MM.1S (cell line): Measurements from ENCODE around the gene SGMS1.

Experiments
- DNase-seq: peaks from one replicate; pipeline ENCODE4 v3.0.0-alpha.2; 2015
- H2AFZ ChIP-seq: fragments of 300-600 bp; sonication (generic); 2 replicates; pipeline ENCODE4 v1.6.0; 2016; ENCODE audit warnings: antibody characterized with exemption, low read length
- H3F3A ChIP-seq: fragments of 300-600 bp; sonication (generic); 2 replicates; pipeline ENCODE4 v1.6.1; 2016; ENCODE audit warnings: mild to moderate bottlenecking, antibody characterized with exemption, low read length, moderate library complexity, mixed read lengths; ENCODE audit not compliant: insufficient read depth
- H3K27ac ChIP-seq: fragments of 300-600 bp; sonication (generic); 2 replicates; pipeline ENCODE4 v1.5.1; 2016; ENCODE audit warnings: mild to moderate bottlenecking, low read length
- H3K27me3 ChIP-seq: fragments of 300-600 bp; sonication (generic); replicated peaks from 2 replicates; pipeline ENCODE4 v1.6.0; 2016; ENCODE audit warnings: low read length; ENCODE audit not compliant: insufficient read depth
- H3K36me3 ChIP-seq: fragments of 300-600 bp; sonication (generic); replicated peaks from 2 replicates; pipeline ENCODE4 v1.6.1; 2016; ENCODE audit warnings: mild to moderate bottlenecking, low read length, mixed read lengths; ENCODE audit not compliant: insufficient read depth
- H3K4me1 ChIP-seq: fragments of 300-600 bp; sonication (generic); 2 replicates; pipeline ENCODE4 v1.6.1; 2016; ENCODE audit warnings: low read length, mixed read lengths
- H3K4me2 ChIP-seq: fragments of 300-600 bp; sonication (generic); 2 replicates; pipeline ENCODE4 v1.6.0; 2016; ENCODE audit warnings: low read depth, low read length
- H3K4me3 ChIP-seq: fragments of 300-600 bp; sonication (generic); 2 replicates; pipeline ENCODE4 v1.5.1; 2016; ENCODE audit warnings: low read length, mixed read lengths
- H3K79me2 ChIP-seq: fragments of 300-600 bp; sonication (generic); 2 replicates; pipeline ENCODE4 v1.6.1; 2016; ENCODE audit warnings: mixed run types, low read length, mixed read lengths
- H3K9ac ChIP-seq: fragments of 300-600 bp; sonication (generic); 2 replicates; pipeline ENCODE4 v1.6.1; 2016; ENCODE audit warnings: low read length, mixed read lengths
- H3K9me2 ChIP-seq: fragments of 300-600 bp; sonication (generic); replicated peaks from 2 replicates; pipeline ENCODE4 v1.6.1; 2016; ENCODE audit warnings: mild to moderate bottlenecking, low read length, mixed read lengths; ENCODE audit not compliant: insufficient read depth
- H3K9me3 ChIP-seq: fragments of 300-600 bp; sonication (generic); replicated peaks from 2 replicates; pipeline ENCODE4 v1.6.1; 2016; ENCODE audit warnings: mild to moderate bottlenecking, low read length, mixed read lengths; ENCODE audit not compliant: insufficient read depth
- H4K20me1 ChIP-seq: fragments of 300-600 bp; sonication (generic); 2 replicates; pipeline ENCODE4 v1.6.1; 2016; ENCODE audit warnings: mild to moderate bottlenecking, low read length, moderate library complexity, mixed read lengths; ENCODE audit not compliant: insufficient read depth
- EZH2 ChIP-seq: fragments of 300-600 bp; sonication (generic); optimal IDR thresholded peaks from 2 replicates; pipeline ENCODE3; 2017; ENCODE audit warnings: low read depth, mild to moderate bottlenecking, antibody characterized with exemption, low read length, mixed read lengths
- EZH2phosphoT487 ChIP-seq: fragments of 300-600 bp; sonication (generic); IDR thresholded peaks from 2 replicates; pipeline ENCODE4 v1.6.1; 2018; ENCODE audit warnings: antibody characterized with exemption, low read length
- TF ChIP-seq, protein P1 (sequence below): fragments of 300-600 bp; sonication (generic); IDR thresholded peaks from 2 replicates; pipeline ENCODE4 v1.5.1; 2016; ENCODE audit warnings: antibody characterized with exemption, low read length, mixed read lengths

SGMS1 gene

DNA sequence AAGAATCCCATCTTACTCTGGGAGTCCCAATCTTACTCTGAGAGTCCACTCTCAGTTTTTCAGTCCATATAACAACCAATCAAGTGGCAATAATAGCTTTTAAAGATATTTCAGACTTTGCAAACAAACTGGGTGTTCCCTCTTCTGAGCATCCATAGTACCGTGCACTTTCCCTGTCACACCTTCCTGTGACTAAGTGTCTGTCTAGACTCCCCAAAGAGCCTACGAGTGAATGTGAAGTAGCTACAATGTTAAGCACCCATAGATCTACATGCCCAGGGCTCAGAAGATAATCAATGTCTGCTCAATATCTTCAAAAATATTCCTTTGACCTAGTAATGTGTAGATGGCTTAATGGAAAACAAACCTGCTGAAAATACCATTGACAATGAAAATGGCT, 276.8 kb downstream of the SGMS1 start:
- no peak overlapping the region for H3K4me2 ChIP-seq
- H3K79me2 ChIP-seq, result no peaks in the 10 kb centered on the region
- H2AFZ ChIP-seq, result no peak overlapping the region
- no peaks in the 10 kb centered on the region for H4K20me1 ChIP-seq
- H3K9ac ChIP-seq, result no peak overlapping the region
- no peaks in the 10 kb centered on the region for H3F3A ChIP-seq
- H3K36me3 ChIP-seq, result no peaks in the 10 kb centered on the region
- TF ChIP-seq, protein P1, sequence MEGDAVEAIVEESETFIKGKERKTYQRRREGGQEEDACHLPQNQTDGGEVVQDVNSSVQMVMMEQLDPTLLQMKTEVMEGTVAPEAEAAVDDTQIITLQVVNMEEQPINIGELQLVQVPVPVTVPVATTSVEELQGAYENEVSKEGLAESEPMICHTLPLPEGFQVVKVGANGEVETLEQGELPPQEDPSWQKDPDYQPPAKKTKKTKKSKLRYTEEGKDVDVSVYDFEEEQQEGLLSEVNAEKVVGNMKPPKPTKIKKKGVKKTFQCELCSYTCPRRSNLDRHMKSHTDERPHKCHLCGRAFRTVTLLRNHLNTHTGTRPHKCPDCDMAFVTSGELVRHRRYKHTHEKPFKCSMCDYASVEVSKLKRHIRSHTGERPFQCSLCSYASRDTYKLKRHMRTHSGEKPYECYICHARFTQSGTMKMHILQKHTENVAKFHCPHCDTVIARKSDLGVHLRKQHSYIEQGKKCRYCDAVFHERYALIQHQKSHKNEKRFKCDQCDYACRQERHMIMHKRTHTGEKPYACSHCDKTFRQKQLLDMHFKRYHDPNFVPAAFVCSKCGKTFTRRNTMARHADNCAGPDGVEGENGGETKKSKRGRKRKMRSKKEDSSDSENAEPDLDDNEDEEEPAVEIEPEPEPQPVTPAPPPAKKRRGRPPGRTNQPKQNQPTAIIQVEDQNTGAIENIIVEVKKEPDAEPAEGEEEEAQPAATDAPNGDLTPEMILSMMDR, result no peak
- no peak for TF ChIP-seq EZH2
- no peak for TF ChIP-seq EZH2phosphoT487
- H3K27ac ChIP-seq, result no peak overlapping the region
- no peaks in the 10 kb centered on the region for H3K4me1 ChIP-seq
- H3K4me3 ChIP-seq, result no peak overlapping the region
- DNase-seq, result no peak
- no peaks in the 10 kb centered on the region for H3K9me3 ChIP-seq
- no peaks in the 10 kb centered on the region for H3K27me3 ChIP-seq
- no peaks in the 10 kb centered on the region for H3K9me2 ChIP-seq

DNA sequence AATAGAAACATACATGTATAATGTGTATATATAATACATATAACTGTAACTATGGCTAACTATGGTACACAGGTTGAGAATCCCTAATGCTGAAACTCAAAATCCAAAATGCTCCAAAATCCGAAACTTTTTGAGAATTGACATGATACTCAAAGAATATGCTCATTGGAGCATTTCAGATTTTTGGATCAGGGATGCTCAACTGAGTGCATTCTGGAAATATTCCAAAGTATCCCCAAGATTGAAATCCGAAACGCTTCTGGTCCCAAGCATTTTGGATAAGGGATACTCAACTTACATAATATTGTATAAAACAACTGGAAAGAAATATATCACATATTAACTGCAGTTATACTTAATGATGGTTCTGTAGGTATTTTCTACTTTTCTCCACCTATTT, 278.2 kb downstream of the SGMS1 start:
- H3F3A ChIP-seq, result no peaks in the 10 kb centered on the region
- no peak overlapping the region for H3K4me3 ChIP-seq
- no peaks in the 10 kb centered on the region for H3K36me3 ChIP-seq
- H3K4me1 ChIP-seq, result no peaks in the 10 kb centered on the region
- no peaks in the 10 kb centered on the region for H3K9me3 ChIP-seq
- H3K4me2 ChIP-seq, result no peak overlapping the region
- H3K27me3 ChIP-seq, result no peaks in the 10 kb centered on the region
- no peak overlapping the region for H2AFZ ChIP-seq
- H3K27ac ChIP-seq, result no peak overlapping the region
- no peak overlapping the region for H3K9ac ChIP-seq
- H4K20me1 ChIP-seq, result no peaks in the 10 kb centered on the region
- H3K9me2 ChIP-seq, result no peaks in the 10 kb centered on the region
- no peak for DNase-seq
- no peaks in the 10 kb centered on the region for H3K79me2 ChIP-seq
- TF ChIP-seq EZH2phosphoT487, result no peak
- no peak for TF ChIP-seq EZH2
- TF ChIP-seq, protein P1, result no peak

DNA sequence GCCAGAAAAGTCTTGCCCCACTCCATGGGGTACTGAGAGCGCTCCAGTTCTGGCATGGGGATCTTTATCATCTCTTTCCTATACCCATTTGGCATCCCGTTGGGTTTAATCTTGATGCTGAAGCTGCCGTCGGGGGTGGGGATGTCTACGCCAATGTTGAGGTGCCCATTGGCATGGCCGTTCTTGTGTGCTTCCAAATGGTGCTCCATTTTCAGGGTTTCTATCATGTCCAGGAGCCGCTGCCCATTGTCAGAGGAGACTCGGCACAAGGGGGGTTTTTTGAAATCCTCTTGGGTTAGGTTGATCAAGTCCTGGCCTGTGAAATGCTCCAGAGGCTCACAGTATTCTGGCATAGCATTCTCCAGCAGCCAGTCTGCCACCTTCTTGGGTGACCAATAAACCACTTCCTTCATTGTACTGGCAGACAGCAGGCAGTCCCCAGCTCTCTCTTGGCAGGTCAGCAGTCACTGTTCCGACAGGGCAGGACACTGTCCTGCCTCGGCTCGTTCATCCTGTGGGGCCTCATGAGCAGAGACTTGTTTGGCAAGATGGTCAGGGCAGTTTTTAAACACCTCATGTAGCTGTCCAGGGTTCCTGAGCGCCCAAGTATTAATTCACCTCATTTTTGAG, 279.9 kb downstream of the SGMS1 start:
- Histone ChIP-seq H3K36me3 (no peaks in the 10 kb centered on the region), H3K4me2 (no peak overlapping the region), H3K4me3 (no peak overlapping the region), H3K79me2 (no peaks in the 10 kb centered on the region), H3K9me3 (no peaks in the 10 kb centered on the region), H3K9ac (no peak overlapping the region), H3K9me2 (no peaks in the 10 kb centered on the region), H3K27me3 (no peaks in the 10 kb centered on the region), H3K4me1 (no peaks in the 10 kb centered on the region), H2AFZ (no peak overlapping the region), H4K20me1 (no peaks in the 10 kb centered on the region), H3K27ac (no peak overlapping the region), H3F3A (no peaks in the 10 kb centered on the region)
- no peak for DNase-seq
- TF ChIP-seq EZH2, result no peak
- no peak for TF ChIP-seq EZH2phosphoT487
- TF ChIP-seq, protein P1, result no peak
